Activated CD4-positive, alpha-beta T cell treated with anti-CD3 and anti-CD28 coated beads, Interleukin-2, amount 10 ng/mL, durations not matched to agents 24 days and 14 days (primary cell): ENCODE measurements around the gene RNF26. TPM values are rescaled to one million over a fixed set of nuclear protein-coding genes. Genes with fewer than 3 reads are reported as not detected.
"Not testable (repeated sequence)": the region's sequence is repeated elsewhere in the genome, so short reads cannot be mapped to it uniquely, and the experiment has no call there.

Experiments
- DNase-seq: peaks from one replicate; pipeline ENCODE4 v3.0.0; 2022
- H3K27ac Mint-ChIP-seq: one replicate; pipeline ENCODE4 v1.8.0; 2022; ENCODE audit warnings: mild to moderate bottlenecking, mixed read lengths
- H3K27me3 Mint-ChIP-seq: one replicate; pipeline ENCODE4 v1.8.0; 2022; ENCODE audit warnings: mixed read lengths
- H3K36me3 Mint-ChIP-seq: one replicate; pipeline ENCODE4 v1.8.0; 2022; ENCODE audit warnings: low read depth, mild to moderate bottlenecking, mixed read lengths
- H3K4me1 Mint-ChIP-seq: one replicate; pipeline ENCODE4 v1.8.0; 2021; ENCODE audit warnings: mixed read lengths
- H3K4me3 Mint-ChIP-seq: one replicate; pipeline ENCODE4 v1.8.0; 2022; ENCODE audit warnings: mild to moderate bottlenecking, moderate library complexity, mixed read lengths
- H3K9me3 Mint-ChIP-seq: one replicate; pipeline ENCODE4 v1.8.0; 2021; ENCODE audit warnings: mixed read lengths
- intact Hi-C: fragments of 100-400 bp; cut with micrococcal nuclease; formaldehyde crosslinking; loops from one replicate; pipeline ENCODE4 v1.15.1; 2023
- total RNA-seq: library from RNA; stranded (reverse); gene quantifications from 2 replicates; pipeline ENCODE4 v1.2.3, GENCODE V29; 2022

Gene RNF26
- total RNA-seq, 1 donor from 2014 or later = 26.5 TPM

DNA sequence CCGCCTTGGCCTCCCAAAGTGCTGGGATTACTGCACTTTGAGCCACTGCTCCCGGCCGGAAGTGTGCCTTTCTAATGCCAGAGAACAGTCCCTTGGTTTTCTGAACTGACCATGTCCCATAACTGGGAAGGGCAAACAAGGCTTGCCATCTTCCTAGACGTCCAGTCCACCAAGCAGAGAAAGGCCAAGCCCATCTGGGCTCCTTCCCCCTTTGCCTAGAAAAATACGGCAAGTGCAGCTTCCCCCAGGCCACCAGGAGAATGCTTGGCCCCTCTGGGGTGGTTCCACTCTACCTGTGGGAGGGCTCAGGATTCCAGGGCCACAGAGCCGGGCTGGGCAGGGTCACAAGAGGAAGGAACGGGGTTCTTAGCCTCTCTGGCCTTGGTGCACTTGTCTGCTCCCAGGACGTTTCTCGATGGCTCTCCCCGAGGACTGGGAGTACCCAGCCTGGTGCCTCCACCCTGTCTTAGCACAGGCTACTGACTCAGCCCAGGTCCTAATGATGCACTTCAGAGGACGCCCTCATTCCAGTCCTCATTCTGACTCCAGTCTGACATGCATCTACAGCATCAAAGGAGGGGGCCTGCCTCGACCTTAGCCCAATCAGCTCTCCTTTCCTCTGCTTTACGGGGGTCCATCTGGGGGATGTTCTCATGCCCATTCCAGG is 46.0 kb downstream of the RNF26 start:
- Mint-ChIP-seq H3K4me1 (peaks cover 10% of the 10 kb centered on the region), H3K9me3 (no peaks in the 10 kb centered on the region), H3K4me3 (no peak overlapping the region), H3K27me3 (peaks cover 6% of the 10 kb centered on the region), H3K27ac (no peak overlapping the region), H3K36me3 (no peaks in the 10 kb centered on the region)
- intact Hi-C loops = no loop called here
- peak; percentile 61 for DNase-seq

DNA sequence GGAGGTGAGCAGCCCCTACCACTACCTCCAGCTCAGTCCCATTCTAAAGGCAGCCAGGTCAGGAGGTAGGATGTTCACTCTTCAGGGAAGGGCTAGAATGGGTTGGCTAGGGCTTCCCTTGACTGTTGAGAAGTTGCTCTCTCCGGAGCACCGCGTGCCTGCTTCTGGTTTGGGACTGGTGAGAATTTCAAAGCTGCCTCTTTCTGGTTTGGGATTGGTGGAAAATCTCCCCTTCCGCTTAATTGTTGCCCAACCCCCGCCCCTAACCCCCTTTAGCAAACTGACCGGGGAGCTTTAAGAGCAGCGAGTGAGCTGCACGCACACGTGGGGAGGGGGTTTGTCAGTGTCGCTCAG is 46.5 kb downstream of the RNF26 start:
- intact Hi-C loops = loop anchor here (1.0 kb wide), 2 partner anchors 17 to 25 kb away; no protein-coding TSS in a partner anchor
- peaks cover 6% of the 10 kb centered on the region for H3K27me3 Mint-ChIP-seq
- H3K36me3 Mint-ChIP-seq = no peaks in the 10 kb centered on the region
- DNase-seq = no peak
- H3K4me1 Mint-ChIP-seq = peaks cover 10% of the 10 kb centered on the region
- no peak overlapping the region for H3K27ac Mint-ChIP-seq
- no peaks in the 10 kb centered on the region for H3K9me3 Mint-ChIP-seq
- no peak overlapping the region for H3K4me3 Mint-ChIP-seq

DNA sequence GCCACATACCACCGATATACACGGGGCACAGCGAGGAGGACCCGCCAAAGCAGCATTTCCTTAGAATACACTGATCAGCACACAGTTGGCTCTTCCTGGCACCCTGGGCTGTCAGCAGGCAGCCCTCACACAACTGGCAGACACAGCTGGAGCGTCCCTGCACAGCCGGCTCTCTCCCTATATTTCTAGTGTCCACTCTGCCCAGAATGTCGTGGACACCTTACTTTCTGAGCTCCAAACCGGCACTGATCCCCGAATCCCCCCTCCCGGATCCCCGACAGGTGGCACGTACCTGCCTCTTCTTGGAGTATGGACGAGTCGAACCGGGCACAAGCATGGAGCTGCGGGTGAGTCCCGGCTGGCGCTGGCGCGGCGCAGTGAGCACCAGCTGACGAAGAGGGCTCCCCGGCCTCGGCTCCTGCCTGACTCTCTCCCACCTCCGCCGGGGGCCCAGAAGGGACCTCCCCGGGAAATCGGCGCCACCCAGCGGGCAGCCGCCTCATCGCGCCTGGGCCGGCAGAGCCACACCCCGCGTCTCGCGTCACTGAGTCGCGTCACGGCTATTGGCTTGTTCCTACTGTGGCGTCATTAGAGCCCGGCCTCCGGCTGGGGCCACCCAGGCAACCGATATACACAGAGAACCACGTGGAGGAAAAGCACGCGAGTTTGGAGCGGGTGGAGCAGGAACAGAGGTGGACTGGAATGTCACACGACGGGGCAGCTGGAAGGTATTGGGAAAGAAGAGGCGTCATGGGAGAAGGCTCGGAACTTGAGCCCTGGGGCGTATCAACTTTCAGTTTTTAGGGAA is 47.1 kb downstream of the RNF26 start, which contains the start of gene USP2:
Gene USP2, minus strand, starts transcription at position 510 of the 808 bp plus-strand sequence. CDS start 8,210 bp downstream, outside the sequence.
- Mint-ChIP-seq H3K36me3 (no peaks in the 10 kb centered on the region), H3K27ac (no peak within 1 kb of the TSS), H3K4me1 (peaks cover 10% of the 10 kb centered on the region), H3K27me3 (peaks cover 6% of the 10 kb centered on the region), H3K4me3 (no peak within 1 kb of the TSS), H3K9me3 (no peaks in the 10 kb centered on the region)
- peak; percentile 99 for DNase-seq
- intact Hi-C loops = loop anchor here (1.0 kb wide), 2 partner anchors 17 to 25 kb away; no protein-coding TSS in a partner anchor

DNA sequence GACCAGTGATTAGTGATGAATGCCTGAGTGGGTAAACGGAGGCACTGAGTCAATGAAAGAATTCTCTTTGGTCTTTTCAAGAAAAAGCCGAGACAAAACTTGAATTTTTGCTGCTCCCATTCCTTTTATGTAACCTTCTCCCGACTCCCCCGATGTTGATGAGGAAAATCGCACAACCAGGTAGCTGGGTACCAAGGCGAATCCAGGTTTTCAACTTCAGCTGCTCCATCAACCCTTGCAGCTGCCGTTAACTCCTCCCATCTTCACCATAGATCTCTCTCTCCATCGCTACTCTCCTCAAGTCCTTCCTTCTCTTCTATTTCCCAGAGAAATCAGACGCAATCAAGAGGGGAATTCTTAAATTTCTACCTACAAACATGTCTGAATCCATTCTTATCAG is 47.8 kb downstream of the RNF26 start:
- Mint-ChIP-seq H3K27ac (no peak overlapping the region), H3K4me3 (no peak overlapping the region), H3K36me3 (no peaks in the 10 kb centered on the region), H3K4me1 (peaks cover 10% of the 10 kb centered on the region), H3K27me3 (peaks cover 3% of the 10 kb centered on the region), H3K9me3 (no peaks in the 10 kb centered on the region)
- DNase-seq = no peak
- intact Hi-C loops = no loop called here

- H3K27me3 Mint-ChIP-seq, H3K36me3 Mint-ChIP-seq, H3K4me3 Mint-ChIP-seq, DNase-seq, intact Hi-C loops, H3K4me1 Mint-ChIP-seq, H3K9me3 Mint-ChIP-seq, H3K27ac Mint-ChIP-seq: not testable (repeated sequence)
Measured at GRCh38 chr11:119382513-119382912, 48.2 kb downstream of the RNF26 start.

GRCh38 chr11:119384332-119384731 is 50.0 kb downstream of the RNF26 start:
- Mint-ChIP-seq H3K9me3 (no peaks in the 10 kb centered on the region), H3K4me3 (no peak overlapping the region), H3K27me3 (no peaks in the 10 kb centered on the region), H3K36me3 (no peaks in the 10 kb centered on the region), H3K27ac (no peak overlapping the region), H3K4me1 (peaks cover 10% of the 10 kb centered on the region)
- intact Hi-C loops = no loop called here
- no peak for DNase-seq

Other genes with a start within 250 kb of the RNF26 start
- gene HMBS, start 249.6 kb upstream of the RNF26 start, total RNA-seq = 60.9 and 62.8 TPM in 2 replicates
- 76.1 and 79.4 TPM in 2 replicates for gene DPAGT1, start 232.7 kb upstream of the RNF26 start, total RNA-seq
- gene C2CD2L, start 227.2 kb upstream of the RNF26 start, total RNA-seq = 31.5 and 33.5 TPM in 2 replicates
- 34.9 and 41.4 TPM in 2 replicates for gene HINFP, start 212.9 kb upstream of the RNF26 start, total RNA-seq
- gene ABCG4, start 185.5 kb upstream of the RNF26 start, total RNA-seq = 0.07 TPM in 1 of 2 replicates, not detected in the other
- gene NLRX1, start 165.8 kb upstream of the RNF26 start, total RNA-seq = 23.3 and 25.0 TPM in 2 replicates
- 0.54 and 0.58 TPM in 2 replicates for gene NHERF4, start 149.1 kb upstream of the RNF26 start, total RNA-seq
- gene CBL, start 128.2 kb upstream of the RNF26 start, total RNA-seq = 36.4 and 36.5 TPM in 2 replicates
- gene MCAM, start 17.4 kb upstream of the RNF26 start, total RNA-seq = 7.5 and 8.1 TPM in 2 replicates
- gene C1QTNF5, start 6.4 kb downstream of the RNF26 start, total RNA-seq = not detected in 2 replicates
- not detected in 2 replicates for gene MFRP, start 12.2 kb downstream of the RNF26 start, total RNA-seq
- gene USP2, start 47.2 kb downstream of the RNF26 start, total RNA-seq = 0.09 and 0.35 TPM in 2 replicates
- 1.6 and 1.8 TPM in 2 replicates for gene THY1, start 88.6 kb downstream of the RNF26 start, total RNA-seq